Heart left ventricle (tissue), 16 donors: ENCODE data around the gene NR1H3. TPM values are rescaled to one million over a fixed set of nuclear protein-coding genes. Genes with fewer than 3 reads are reported as not detected.

Experiments used
- ATAC-seq, 4 donors: fragments of 200-7000 bp; cut with Tn5 transposase; one replicate each; pipeline ENCODE4 v1.9.1; 2020 to 2022; ENCODE audit warnings: moderate library complexity in 4 of 4, mild to moderate bottlenecking in 3 of 4, moderate number of reproducible peaks in 1 of 4
- DNase-seq, 5 donors: peaks; one replicate each; pipeline ENCODE4 v3.0.0-alpha.2; 2020
- H3K27ac ChIP-seq, 12 donors: fragments of 200-600 bp; sonication (generic) in 4 of 12; one replicate each; pipeline versions ENCODE4 v1.5.0 to v1.8.0; 2016 to 2022; ENCODE audit warnings: mild to moderate bottlenecking in 2 of 12
- H3K27me3 ChIP-seq, 9 donors: fragments of 200-600 bp; sonication (generic) in 2 of 9; one replicate each; pipeline versions ENCODE4 v1.5.1 to v1.8.0; 2016 to 2022; ENCODE audit warnings: mild to moderate bottlenecking in 3 of 9
- H3K36me3 ChIP-seq, 9 donors: fragments of 200-600 bp; sonication (generic) in 2 of 9; one replicate each; pipeline versions ENCODE4 v1.5.0 to v1.8.0; 2018 to 2022; ENCODE audit warnings: mild to moderate bottlenecking in 2 of 9
- H3K4me1 ChIP-seq, 12 donors: fragments of 200-600 bp; sonication (generic) in 4 of 12; one replicate each; pipeline versions ENCODE4 v1.5.0 to v1.8.0; 2016 to 2022; ENCODE audit warnings: mild to moderate bottlenecking in 3 of 12
- H3K4me3 ChIP-seq, 12 donors: fragments of 200-600 bp; sonication (generic) in 4 of 12; one replicate each; pipeline versions ENCODE4 v1.5.0 to v1.8.0; 2017 to 2022; ENCODE audit warnings: mild to moderate bottlenecking in 9 of 12, moderate library complexity in 4 of 12
- H3K9me3 ChIP-seq, 12 donors: fragments of 200-600 bp; sonication (generic) in 4 of 12; one replicate each; pipeline versions ENCODE4 v1.5.0 to v1.8.0; 2016 to 2022; ENCODE audit warnings: mild to moderate bottlenecking in 1 of 12
- POLR2A ChIP-seq, 2 donors: fragments of 450-650 bp; IDR thresholded peaks; one replicate each; pipeline ENCODE4 v1.6.1; 2017; ENCODE audit warnings: antibody characterized with exemption in 2 of 2, mild to moderate bottlenecking in 2 of 2, moderate library complexity in 2 of 2
- WGBS, 4 donors: extraction: QIAGEN DNeasy Blood & Tissue Kit in 2 of 4; methylation state at CpG; one replicate each; pipeline versions ENCODE4 v1.1.5 to v1.1.7; 2013 to 2018; 5-methylcytosine and 5-hydroxymethylcytosine counted together
- intact Hi-C, 10 donors: fragments of 100-400 bp; cut with DNase I; formaldehyde crosslinking; loops; one replicate each; pipeline versions ENCODE4 v1.11.1 to v1.14.2; 2022
- polyA plus RNA-seq, 2 donors: library from polyadenylated mRNA; stranded (reverse); fragments of 200-250 nt; gene quantifications; one replicate each; pipeline ENCODE4 v1.2.3, GENCODE V29; 2013
- total RNA-seq, 9 donors: library from RNA; depleted of rRNA in 2 of 9; stranded (reverse); fragments of >200 nt in 2 of 9; fragmentation: NEBNext Ultra II Directional in 3 of 9; extraction: Animal tissue kit (Norgen Biotek cat#: 25700) in 3 of 9; gene quantifications; one replicate each; pipeline versions ENCODE4 v1.1.0 to v1.2.4, GENCODE V29; 2016 to 2023
- TF ChIP-seq, protein P1 (sequence below), 12 donors: fragments of 200-600 bp; sonication (generic) in 4 of 12; IDR thresholded peaks; one replicate each; pipeline versions ENCODE4 v1.5.0 to v1.8.0; 2018 to 2022; ENCODE audit warnings: antibody characterized with exemption in 12 of 12, mild to moderate bottlenecking in 5 of 12
- donor health status: ischemic (EF 13 %, LVEDD 7.1; RV severe dilation, severe dysfunction).
- donor health status: healthy with polysubstance abuse.
- donor health status: DM: no; HTN: yes; CAD: no.
- donor health status: DM: no; HTN: no; CAD: no.
- donor health status: ischemic (EF 25% LVEDD 6.9; RV normal size, moderate dysfunction).
- donor health status: ischemic (EF 25% LVEDD 5.7; RV mildly dilated, moderate dysfunction).
- donor health status: healthy.
- donor health status: DM: yes; HTN: yes; CAD: no.
- donor health status: ischemic (EF 35%, LVEDD 5.7; RV mildly dilated, moderate dysfunction).
- donor health status: nonischemic (EF 11% LVEDD 7.7; RV severe dilation, severe dysfunction).
- donor health status: DM: yes; HTN: yes; CAD: no.
- donor health status: PGD.
- donor health status: ischemic (EF 29% LVEDD 5.4; RV normal size, mild dysfunction).
- donor health status: nonischemic (EF 23%, LVEDD 6.1; RV moderate dilation, normal function).

NR1H3 gene
- total and polyA plus RNA-seq, 11 donors: 3.9 to 38.5 (median 11.9) TPM

DNA sequence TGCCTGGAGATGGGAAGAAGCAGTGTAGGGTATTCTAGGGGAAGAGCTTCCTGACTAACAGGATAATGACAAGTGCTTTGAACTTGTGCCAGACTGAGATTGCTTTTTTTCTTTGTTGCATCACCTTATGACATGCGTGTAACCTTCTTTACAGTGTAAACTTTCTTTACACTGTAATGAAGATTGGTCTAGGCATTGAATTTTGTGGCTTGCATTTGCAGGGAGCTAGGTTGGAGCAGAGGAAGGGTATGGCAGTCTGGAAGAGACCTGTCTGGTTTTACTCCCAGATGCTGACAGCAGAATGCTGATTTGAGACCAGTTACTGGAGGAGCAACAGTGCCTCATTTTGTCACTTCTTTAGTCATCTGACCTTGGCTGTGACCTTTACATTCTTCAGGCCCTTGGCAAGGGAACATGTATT lies 37.4 kb upstream of the NR1H3 start:
- 42 to 61% (median 53%) methylated on average over 1 of the region's 1 CpG for WGBS, 4 donors
- Histone ChIP-seq H3K27ac (peak overlapping the region in 4 of 12 donors; percentile 15 to 56 (median 46)), H3K27me3 (no peaks in the 10 kb centered on the region), H3K9me3 (no peaks in the 10 kb centered on the region), H3K36me3 (peaks cover 0 to 79% (median 45%) of the 10 kb centered on the region in 9 donors), H3K4me1 (peaks cover 3 to 53% (median 16%) of the 10 kb centered on the region in 12 donors), H3K4me3 (no peak overlapping the region)
- TF ChIP-seq, protein P1, sequence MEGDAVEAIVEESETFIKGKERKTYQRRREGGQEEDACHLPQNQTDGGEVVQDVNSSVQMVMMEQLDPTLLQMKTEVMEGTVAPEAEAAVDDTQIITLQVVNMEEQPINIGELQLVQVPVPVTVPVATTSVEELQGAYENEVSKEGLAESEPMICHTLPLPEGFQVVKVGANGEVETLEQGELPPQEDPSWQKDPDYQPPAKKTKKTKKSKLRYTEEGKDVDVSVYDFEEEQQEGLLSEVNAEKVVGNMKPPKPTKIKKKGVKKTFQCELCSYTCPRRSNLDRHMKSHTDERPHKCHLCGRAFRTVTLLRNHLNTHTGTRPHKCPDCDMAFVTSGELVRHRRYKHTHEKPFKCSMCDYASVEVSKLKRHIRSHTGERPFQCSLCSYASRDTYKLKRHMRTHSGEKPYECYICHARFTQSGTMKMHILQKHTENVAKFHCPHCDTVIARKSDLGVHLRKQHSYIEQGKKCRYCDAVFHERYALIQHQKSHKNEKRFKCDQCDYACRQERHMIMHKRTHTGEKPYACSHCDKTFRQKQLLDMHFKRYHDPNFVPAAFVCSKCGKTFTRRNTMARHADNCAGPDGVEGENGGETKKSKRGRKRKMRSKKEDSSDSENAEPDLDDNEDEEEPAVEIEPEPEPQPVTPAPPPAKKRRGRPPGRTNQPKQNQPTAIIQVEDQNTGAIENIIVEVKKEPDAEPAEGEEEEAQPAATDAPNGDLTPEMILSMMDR (IDR thresholded peaks at IDR 0.05): no peak
- TF ChIP-seq POLR2A (IDR thresholded peaks at IDR 0.05): no peak
- ATAC-seq (peak in 2 of 4 donors; percentile 39 to 48), DNase-seq (peak in 1 of 5 donors; percentile 6)
- intact Hi-C loops: no loop called here

DNA sequence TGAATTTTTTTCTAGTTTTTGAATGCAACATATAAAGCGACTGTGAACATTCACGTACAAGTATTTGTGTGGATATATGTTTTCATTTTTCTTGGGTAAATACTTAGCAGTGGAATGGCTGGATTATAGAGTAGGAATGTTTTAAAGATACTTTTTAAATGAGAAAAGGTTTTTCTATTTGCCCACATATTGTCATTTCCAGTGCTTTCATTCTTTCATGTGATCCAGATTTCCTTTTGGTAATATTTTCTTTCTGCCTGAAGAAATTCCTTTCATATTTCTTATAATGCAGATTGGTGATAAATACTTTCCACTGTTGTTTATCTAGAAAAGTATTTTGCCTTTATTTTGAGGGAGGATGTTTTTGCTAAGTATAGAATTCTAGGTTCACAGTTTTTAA lies 35.1 kb upstream of the NR1H3 start:
- H3K9me3 ChIP-seq: no peaks in the 10 kb centered on the region
- H3K36me3 ChIP-seq: peaks cover 0 to 96% (median 63%) of the 10 kb centered on the region in 9 donors
- WGBS, 4 donors: 94 to 96% (median 96%) methylated on average over 2 of the region's 2 CpGs
- TF ChIP-seq, protein P1 (IDR thresholded peaks at IDR 0.05): no peak
- TF ChIP-seq POLR2A (IDR thresholded peaks at IDR 0.05): no peak
- ATAC-seq: no peak
- intact Hi-C loops: no loop called here
- H3K27me3 ChIP-seq: no peaks in the 10 kb centered on the region
- H3K4me1 ChIP-seq: peaks cover 0 to 32% (median 5%) of the 10 kb centered on the region in 12 donors
- H3K27ac ChIP-seq: no peak overlapping the region
- no peak for DNase-seq
- no peak overlapping the region for H3K4me3 ChIP-seq

DNA sequence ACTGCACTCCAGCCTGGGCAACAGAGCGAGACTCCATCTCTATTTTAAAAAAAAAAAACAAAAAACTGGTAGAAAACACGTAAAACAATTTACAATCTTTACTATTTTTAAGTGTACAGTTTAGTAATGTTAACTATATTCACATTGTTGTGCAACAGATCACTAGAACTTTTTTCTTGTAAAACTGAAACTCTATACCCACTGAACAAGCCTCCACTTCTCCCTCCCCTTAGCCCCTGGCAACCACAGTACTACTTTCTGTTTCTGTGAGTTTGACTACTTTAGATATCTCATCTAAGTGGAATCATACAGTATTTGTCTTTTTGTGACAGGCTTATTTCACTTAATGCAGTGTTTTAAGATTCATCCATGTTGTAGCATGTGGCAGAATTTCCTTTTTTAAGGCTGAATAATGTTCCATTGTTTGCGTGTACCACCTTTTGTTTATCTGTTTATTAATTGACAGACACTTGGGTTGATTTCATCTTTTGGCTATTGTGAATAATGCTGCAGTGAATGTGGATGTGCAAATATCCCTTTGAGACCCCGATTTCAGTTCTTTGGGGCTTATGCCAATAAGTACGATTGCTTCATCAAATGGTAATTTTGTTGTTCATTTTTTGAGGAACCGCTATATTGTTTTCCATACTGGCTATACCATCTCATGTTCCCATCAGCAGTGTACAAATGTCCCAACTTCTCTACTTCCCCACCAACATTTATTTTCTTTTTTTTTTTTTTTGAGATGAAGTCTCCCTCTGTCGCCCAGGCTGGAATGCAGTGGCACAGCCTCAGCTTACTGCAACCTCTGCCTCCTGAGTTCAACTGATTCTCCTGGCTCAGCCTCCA lies 32.0 kb upstream of the NR1H3 start:
- intact Hi-C loops: no loop called here
- H3K36me3 ChIP-seq: peaks cover 0 to 96% (median 61%) of the 10 kb centered on the region in 9 donors
- WGBS, 4 donors: 93 to 96% (median 95%) methylated on average over 7 of the region's 7 CpGs
- H3K27me3 ChIP-seq: no peaks in the 10 kb centered on the region
- H3K4me1 ChIP-seq: peaks cover 0 to 12% (median 0%) of the 10 kb centered on the region in 12 donors
- H3K9me3 ChIP-seq: no peaks in the 10 kb centered on the region
- no peak for ATAC-seq
- TF ChIP-seq POLR2A (IDR thresholded peaks at IDR 0.05): no peak
- TF ChIP-seq, protein P1 (IDR thresholded peaks at IDR 0.05): no peak
- no peak for DNase-seq
- no peak overlapping the region for H3K4me3 ChIP-seq
- peak overlapping the region in 1 of 12 donors; percentile 64 for H3K27ac ChIP-seq

DNA sequence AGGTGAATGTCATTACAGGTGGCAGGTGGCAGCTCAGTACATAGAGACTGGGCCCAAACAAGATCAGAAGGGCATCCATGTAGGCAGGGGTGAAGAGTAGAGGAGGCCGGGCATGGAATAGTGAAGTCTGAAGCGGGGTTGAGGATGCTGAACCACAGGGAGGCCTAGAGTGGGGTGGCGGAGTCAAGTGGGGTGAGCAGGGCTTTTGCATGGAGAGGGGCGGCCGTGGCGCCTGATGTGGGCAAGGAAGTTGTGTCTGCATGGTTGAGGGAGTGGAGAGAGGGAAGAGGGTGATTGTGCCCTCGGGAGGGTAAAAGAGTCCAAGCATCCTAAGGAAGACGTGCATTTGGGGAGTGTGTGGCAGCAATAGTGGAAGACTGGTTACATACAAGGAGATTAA lies 28.6 kb upstream of the NR1H3 start:
- DNase-seq (peak in 1 of 5 donors; percentile 33), ATAC-seq (no peak)
- peaks cover 0 to 12% (median 2%) of the 10 kb centered on the region in 12 donors for H3K4me1 ChIP-seq
- 91 to 97% (median 96%) methylated on average over 8 of the region's 8 CpGs for WGBS, 4 donors
- H3K27me3 ChIP-seq: no peaks in the 10 kb centered on the region
- H3K4me3 ChIP-seq: no peak overlapping the region
- no peak for TF ChIP-seq POLR2A (IDR thresholded peaks at IDR 0.05)
- TF ChIP-seq, protein P1 (IDR thresholded peaks at IDR 0.05): no peak
- intact Hi-C loops: no loop called here
- no peaks in the 10 kb centered on the region for H3K9me3 ChIP-seq
- H3K27ac ChIP-seq: no peak overlapping the region
- H3K36me3 ChIP-seq: peaks cover 0 to 80% (median 33%) of the 10 kb centered on the region in 9 donors
